K562 (cell line): Measurements from ENCODE around the gene ZFPM1. TPM values are rescaled to one million over a fixed set of nuclear protein-coding genes. Genes with fewer than 3 reads are reported as not detected.

Experiments used
- AFF1 ChIP-seq, 2 experiments: fragments of 450-650 bp; IDR thresholded peaks; 2 replicates each; pipeline ENCODE4 v1.6.1; 2018; ENCODE audit warnings: mild to moderate bottlenecking in 2 of 2, low read depth in 1 of 2; ENCODE audit not compliant: partially characterized antibody in 2 of 2
- FOXK1 ChIP-seq: sonication (generic); formaldehyde crosslinking; IDR thresholded peaks from 2 replicates; pipeline ENCODE4 v1.8.0; 2022; ENCODE audit warnings: missing genetic modification reagents, mild to moderate bottlenecking, borderline replicate concordance
- HNRNPL ChIP-seq: fragments of 200-400 bp; formaldehyde crosslinking; IDR thresholded peaks from 2 replicates; pipeline ENCODE4 v1.6.1; 2017; ENCODE audit warnings: low read depth, mild to moderate bottlenecking, low read length
- KLF1 ChIP-seq: fragments of 450-650 bp; IDR thresholded peaks from 2 replicates; pipeline ENCODE4 v1.6.1; 2016; ENCODE audit warnings: missing genetic modification characterization, missing compliant biosample characterization
- KLF10 ChIP-seq: fragments of 250-450 bp; sonication (Bioruptor Pico); IDR thresholded peaks from 2 replicates; pipeline ENCODE4 v1.6.1; 2021; ENCODE audit warnings: matching md5 sums
- MAFF ChIP-seq: IDR thresholded peaks from 2 replicates; pipeline ENCODE4 v1.6.1; 2012; ENCODE audit warnings: low read length, improper control_type of control experiment
- MAFG ChIP-seq: fragments of 450-650 bp; conservative IDR thresholded peaks from 2 replicates; pipeline ENCODE4 v1.6.1; 2016; ENCODE audit warnings: missing genetic modification characterization, missing compliant biosample characterization
- NFIC ChIP-seq: fragments of 450-650 bp; IDR thresholded peaks from 2 replicates; pipeline ENCODE4 v1.6.1; 2017; ENCODE audit warnings: mild to moderate bottlenecking, inconsistent platforms
- PBX2 ChIP-seq, 2 experiments: IDR thresholded peaks in 1 of 2; conservative IDR thresholded peaks in 1 of 2; 2 replicates each; pipeline ENCODE4 v1.6.1; 2016; ENCODE audit warnings: low read depth in 2 of 2, mild to moderate bottlenecking in 1 of 2, missing compliant biosample characterization in 1 of 2, missing genetic modification characterization in 1 of 2, moderate library complexity in 1 of 2
- PPARD ChIP-seq: fragments of 250-450 bp; sonication (Bioruptor Pico); IDR thresholded peaks from 2 replicates; pipeline ENCODE4 v1.8.0; 2022; ENCODE audit warnings: inconsistent platforms, mild to moderate bottlenecking, moderate library complexity
- SLC30A9 ChIP-seq: fragments of 250-450 bp; sonication (Bioruptor Pico); IDR thresholded peaks from 2 replicates; pipeline ENCODE4 v1.8.0; 2022; ENCODE audit warnings: mild to moderate bottlenecking, moderate library complexity
- SMAD4 ChIP-seq: fragments of 250-450 bp; sonication (Bioruptor Pico); conservative IDR thresholded peaks from 2 replicates; pipeline ENCODE4 v1.8.0; 2021; ENCODE audit warnings: inconsistent platforms, mild to moderate bottlenecking, moderate library complexity
- SNRNP70 ChIP-seq: fragments of 200-400 bp; formaldehyde crosslinking; optimal IDR thresholded peaks from 2 replicates; pipeline ENCODE3; 2017; ENCODE audit warnings: low read depth, low read length
- TBP ChIP-seq: optimal IDR thresholded peaks from 2 replicates; pipeline ENCODE3; 2011; ENCODE audit warnings: low read depth, low read length, improper control_type of control experiment
- WHSC1 ChIP-seq: IDR thresholded peaks from one replicate; pipeline ENCODE4 v1.6.1; 2012; ENCODE audit warnings: low read length, control low read depth, inconsistent platforms
- ZEB2 ChIP-seq: fragments of 450-650 bp; IDR thresholded peaks from 2 replicates; pipeline ENCODE4 v1.6.1; 2016
- ZNF134 ChIP-seq: fragments of 250-450 bp; sonication (Bioruptor Pico); conservative IDR thresholded peaks from 2 replicates; pipeline ENCODE4 v1.4.0; 2020
- ZNF224 ChIP-seq: sonication (generic); formaldehyde crosslinking; IDR thresholded peaks from 2 replicates; pipeline ENCODE4 v1.8.0; 2022; ENCODE audit warnings: mild to moderate bottlenecking, missing genetic modification reagents
- ZNF740 ChIP-seq, 3 experiments: fragments of 200-800 bp in 1 of 3; sonication (Bioruptor generic) in 1 of 3; sonication (generic) in 1 of 3; formaldehyde crosslinking in 1 of 3; IDR thresholded peaks; 2 replicates each; pipeline versions ENCODE4 v1.6.1 to v1.8.0; 2016 to 2022; ENCODE audit warnings: mild to moderate bottlenecking in 2 of 3, missing compliant biosample characterization in 2 of 3, missing genetic modification characterization in 2 of 3, missing genetic modification reagents in 1 of 3
- polyA plus RNA-seq, 8 experiments: library from polyadenylated mRNA; depleted of rRNA in 4 of 8; stranded (reverse) in 5 of 8; unstranded in 3 of 8; fragments of >200 nt; fragmentation: Nextera tagmentation in 2 of 8; fragmentation: Illumina TruSeq in 1 of 8; extraction: Ambion mirVana in 2 of 8; extraction: Trizol in 1 of 8; gene quantifications; 2 replicates each; pipeline versions ENCODE4 v1.2.1 to v1.2.3, GENCODE V29; 2011 to 2014; ENCODE audit warnings: inconsistent platforms in 1 of 8, missing spikeins in 1 of 8
- total RNA-seq, 7 experiments: library from RNA; depleted of rRNA in 6 of 7; stranded (reverse); fragments of >200 nt in 6 of 7; fragmentation: Illumina TruSeq in 2 of 7; extraction: Trizol in 2 of 7; gene quantifications; 2 replicates each; pipeline versions ENCODE4 v1.2.1 to v1.2.3, GENCODE V29; 2011 to 2021; ENCODE audit warnings: low replicate concordance in 1 of 7

Gene ZFPM1
- total and polyA plus RNA-seq, 9 of the 15 experiments (the other 6 are each of a cell fraction or from before 2014, with no cell fraction given) = 0.03 to 35.9 (median 1.4) TPM

- TF ChIP-seq AFF1 (IDR thresholded peaks at IDR 0.05; ENCODE audit: low read depth in 1 of 2, partially characterized antibody in 2 of 2) (no peak), MAFG (tag) (no peak), HNRNPL (0 out of 2 replicates have a peak, but pooled peaks have one; percentile 19), TBP (no peak), ZNF134 (CRISPR knock-in tag) (no peak), PPARD (no peak), ZNF224 (CRISPR knock-in tag) (no peak), SLC30A9 (no peak), MAFF (no peak), SNRNP70 (no peak), ZEB2 (no peak; the same call in 1 of the 2 replicates), ZNF740 (CRISPR knock-in tag; IDR thresholded peaks at IDR 0.05) (no peak), ZNF740 (tag; IDR thresholded peaks at IDR 0.05) (no peak), SMAD4 (no peak; the same call in 1 of the 2 replicates), FOXK1 (CRISPR knock-in tag) (no peak), KLF1 (no peak), KLF10 (CRISPR knock-in tag) (no peak), NFIC (peak; percentile 43; the same call in 1 of the 2 replicates), PBX2 (CRISPR knock-in tag; IDR thresholded peaks at IDR 0.05; ENCODE audit: low read depth) (no peak), PBX2 (tag; conservative IDR thresholded peaks at IDR 0.05; ENCODE audit: low read depth) (no peak), WHSC1 (no peak)
These were observed 20.8 kb downstream of the ZFPM1 start (continued) for GRCh38 chr16:88473666-88474534.
